ENCODE measurements around the gene CERCAM.

The CERCAM gene

GRCh38 chr9:128420651-128421481 lies at the start of gene CERCAM:
Gene CERCAM, plus strand, starts transcription at chr9:128420857. Its CDS starts 21 bp downstream, at chr9:128420878.
- DNase-seq = peak in 1 of 2 experiments; percentile 47

DNA sequence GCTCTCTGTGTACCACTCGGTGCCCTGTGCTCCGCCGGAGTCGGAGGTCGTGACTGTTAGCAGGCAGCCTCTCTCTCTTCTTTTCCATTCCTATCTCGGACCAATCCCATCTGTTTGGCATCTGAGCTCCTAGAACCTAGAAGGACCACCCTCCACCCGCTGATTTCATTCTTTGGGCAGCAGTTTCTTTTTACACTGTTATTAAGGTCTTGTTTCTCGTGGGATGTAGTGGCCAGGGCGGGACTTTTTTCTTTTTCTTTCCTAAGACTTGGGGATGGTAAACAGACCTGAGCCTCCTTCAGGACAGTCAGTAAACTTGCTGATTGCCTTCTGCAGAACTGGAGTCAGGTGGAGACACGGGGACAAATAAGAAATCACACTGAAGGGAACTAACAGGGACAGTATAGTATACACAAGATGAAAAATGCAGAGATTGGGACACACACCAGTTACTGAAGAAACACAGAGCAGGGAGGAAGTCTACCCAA lies 49.0 kb upstream of the CERCAM start:
- no peak for DNase-seq

DNA sequence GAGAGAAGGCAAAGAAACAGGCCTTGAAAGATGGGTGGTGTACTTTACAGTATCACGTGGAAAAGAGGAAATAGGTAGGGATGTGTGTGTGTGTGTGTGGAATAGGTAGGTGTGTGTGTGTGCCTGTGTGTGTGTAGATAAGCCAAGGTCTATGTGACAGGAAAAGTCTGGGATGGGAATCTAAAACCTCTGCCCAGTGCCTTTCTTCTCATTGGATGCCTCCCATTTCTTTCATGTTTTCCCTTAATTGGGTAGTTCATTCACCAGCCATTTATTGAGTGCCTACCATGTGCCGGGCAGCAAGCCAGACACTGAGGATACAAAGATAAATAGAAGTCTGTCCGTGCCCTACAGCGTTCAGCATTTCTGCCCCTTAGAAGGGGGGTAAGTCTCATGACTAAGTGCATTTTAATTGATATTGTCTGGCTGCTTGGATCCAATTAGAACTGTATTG lies 48.4 kb upstream of the CERCAM start:
- peak in 1 of 2 experiments; percentile 4 for DNase-seq

GRCh38 chr9:128372784-128373183 lies 47.9 kb upstream of the CERCAM start:
- DNase-seq = no peak

DNA sequence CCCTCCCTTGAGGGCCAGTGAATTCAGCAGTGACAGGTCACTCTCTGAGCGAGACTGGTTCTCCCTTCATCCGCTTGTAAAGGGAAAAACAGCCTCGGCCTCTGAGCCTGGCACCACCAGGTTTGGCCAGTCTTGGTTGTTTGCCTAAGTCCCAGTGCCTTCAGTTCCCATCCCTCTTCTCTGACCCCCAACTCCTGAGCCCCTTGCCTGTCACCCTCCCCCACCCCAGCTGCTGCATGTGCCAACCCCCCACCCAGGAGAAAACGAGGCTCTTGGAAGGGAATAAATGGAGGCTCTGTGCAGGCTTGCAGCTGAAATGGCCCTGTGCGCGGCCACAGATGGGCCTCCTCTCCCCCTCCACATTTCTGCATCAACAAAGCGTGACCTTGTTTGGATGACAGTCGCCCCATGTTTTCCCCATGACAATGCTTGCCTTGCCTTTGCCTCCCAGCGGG lies 46.4 kb upstream of the CERCAM start:
- no peak for DNase-seq

DNA sequence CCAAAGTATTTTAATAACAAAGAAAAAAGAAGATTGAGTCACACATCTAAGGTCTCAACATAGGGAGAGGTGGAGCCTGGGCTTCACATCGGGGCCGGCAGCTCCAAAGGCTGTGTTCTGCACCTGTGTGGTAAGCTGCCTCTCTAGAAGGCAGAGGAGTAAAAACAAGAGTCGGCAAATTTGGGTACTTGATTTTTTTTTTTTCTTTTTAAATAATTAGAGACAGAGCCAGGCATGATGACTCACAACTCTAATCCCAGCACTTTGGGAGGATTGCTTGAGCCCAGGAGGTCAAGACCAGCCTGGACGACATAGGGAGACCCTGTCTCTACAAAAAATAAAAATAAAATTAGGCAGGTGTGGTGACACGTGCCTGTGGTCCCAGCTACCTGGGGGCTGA lies 44.8 kb upstream of the CERCAM start:
- no peak for DNase-seq

- DNase-seq = no peak
Measured at GRCh38 chr9:128382261-128382660, 38.4 kb upstream of the CERCAM start.

- DNase-seq = no peak
Measured at GRCh38 chr9:128383007-128383753, 37.5 kb upstream of the CERCAM start.

DNA sequence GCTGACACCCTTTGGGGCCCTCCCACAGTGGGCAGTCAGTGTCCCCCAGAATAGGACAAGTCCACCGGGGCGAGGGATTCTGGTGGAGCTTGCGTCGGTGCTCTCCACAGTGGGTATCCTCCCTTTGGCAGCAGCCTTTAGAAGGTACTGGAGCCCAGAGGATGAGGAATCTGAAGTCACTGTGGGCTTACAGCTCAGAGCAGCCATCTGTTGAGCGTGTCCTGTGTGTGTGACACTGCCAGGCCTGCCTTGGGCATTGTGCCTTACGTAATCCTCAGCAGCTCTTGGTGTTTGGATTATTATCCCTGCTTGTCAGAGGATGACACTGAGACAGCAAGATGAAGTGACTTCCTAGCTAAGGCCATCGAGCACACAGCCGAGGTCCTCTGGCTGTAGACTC lies 36.9 kb upstream of the CERCAM start:
- DNase-seq = no peak

DNA sequence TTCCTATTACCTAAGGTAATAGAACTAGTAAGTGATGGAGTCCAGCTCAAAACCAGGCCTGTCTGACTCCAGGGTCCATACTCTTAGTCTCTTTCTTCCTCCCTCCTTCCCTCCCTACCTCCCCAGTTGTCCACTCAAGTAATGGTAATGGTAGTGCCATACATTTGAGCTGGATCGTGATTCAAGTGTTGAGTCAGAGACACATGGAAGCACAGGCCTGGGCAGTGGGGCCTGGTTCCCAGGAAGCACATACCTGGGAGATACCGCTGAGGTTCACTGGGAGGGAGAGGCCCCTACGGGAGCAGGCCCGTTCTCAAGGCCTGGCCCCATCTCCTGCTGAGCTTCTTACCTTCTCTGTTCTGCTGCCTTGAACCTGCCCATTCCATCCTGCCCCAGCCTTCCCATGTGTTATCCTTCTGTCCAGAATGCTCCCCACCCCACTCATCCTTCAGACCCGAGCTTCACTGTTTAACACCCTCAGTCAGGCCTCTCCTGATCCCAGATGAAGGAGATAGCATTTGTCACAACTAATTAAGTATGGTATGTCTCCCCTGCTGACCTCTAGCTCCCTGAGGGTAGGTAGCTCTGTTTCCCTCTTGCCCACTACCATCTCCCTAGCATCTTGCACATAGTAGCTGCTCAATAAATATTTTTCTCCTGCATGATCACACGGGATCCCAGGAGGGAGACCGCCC lies 35.7 kb upstream of the CERCAM start:
- no peak for DNase-seq

- no peak for DNase-seq
Measured at GRCh38 chr9:128385496-128386460, 34.9 kb upstream of the CERCAM start.

DNA sequence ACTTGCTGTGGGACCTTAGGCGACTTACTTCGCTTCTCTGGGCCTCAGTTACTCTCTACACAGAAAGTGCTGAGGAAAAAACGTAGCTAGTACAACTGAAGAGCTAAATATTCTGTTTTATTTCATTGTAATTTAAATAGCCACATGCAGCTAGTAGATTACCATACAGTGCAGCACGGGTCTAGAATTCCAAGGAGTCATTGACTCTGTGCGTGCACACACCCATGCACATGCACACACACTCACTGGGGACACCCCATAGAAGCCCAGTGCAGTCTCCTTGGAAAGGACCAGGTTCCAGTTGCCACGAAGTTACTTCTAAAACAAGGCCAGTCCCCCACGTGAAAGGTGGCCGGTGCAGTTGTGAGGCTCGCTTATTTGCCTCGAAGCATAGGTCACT lies 32.5 kb upstream of the CERCAM start:
- DNase-seq = no peak

- DNase-seq = peak; percentile 13 to 15
Measured at GRCh38 chr9:128389395-128390149, 31.1 kb upstream of the CERCAM start.

- no peak for DNase-seq
Measured at GRCh38 chr9:128390150-128390812, 30.4 kb upstream of the CERCAM start.

DNA sequence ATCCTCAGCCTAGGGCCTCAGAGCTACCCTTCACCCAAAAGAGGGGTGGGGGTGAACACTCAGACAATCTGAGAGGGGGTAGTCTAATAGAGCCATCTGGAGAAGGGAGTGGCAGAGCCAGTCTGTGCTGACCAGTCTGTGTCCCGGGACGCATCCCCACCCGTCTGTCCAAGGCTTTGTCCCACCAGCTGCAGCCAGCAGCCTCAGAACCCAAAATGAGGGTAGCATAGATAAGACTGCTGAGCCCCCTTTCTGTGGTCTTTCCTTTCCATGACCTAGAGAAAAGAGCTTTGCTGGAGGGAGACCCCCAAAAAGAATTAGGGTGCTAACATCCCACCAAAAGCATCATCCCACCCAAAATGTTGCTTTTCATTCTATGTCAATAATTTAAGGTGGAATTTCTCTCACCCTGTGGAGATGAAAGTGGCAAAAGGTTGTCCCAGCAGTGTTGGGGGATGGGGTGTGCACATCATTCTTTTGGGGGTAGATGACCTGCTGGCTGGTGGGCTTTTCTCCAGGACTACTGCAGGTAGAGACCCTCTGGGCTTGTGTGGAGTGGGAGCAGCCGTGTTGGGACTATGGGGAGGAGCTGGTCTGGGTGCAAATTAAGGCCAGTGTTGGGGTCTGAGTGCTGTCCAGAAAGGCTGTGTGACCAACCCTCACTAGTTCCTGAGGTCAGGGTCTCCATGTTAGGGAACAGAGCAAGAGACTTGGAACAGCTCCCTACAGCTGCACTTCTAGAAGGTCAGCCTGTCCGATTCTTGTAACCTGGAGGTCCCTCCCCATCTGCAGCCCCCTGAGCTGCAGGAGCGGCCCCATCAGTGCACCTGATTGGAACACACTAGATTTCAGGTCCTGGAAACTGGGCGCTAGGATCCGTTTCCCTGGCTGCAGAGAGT lies 29.6 kb upstream of the CERCAM start:
- no peak for DNase-seq

DNA sequence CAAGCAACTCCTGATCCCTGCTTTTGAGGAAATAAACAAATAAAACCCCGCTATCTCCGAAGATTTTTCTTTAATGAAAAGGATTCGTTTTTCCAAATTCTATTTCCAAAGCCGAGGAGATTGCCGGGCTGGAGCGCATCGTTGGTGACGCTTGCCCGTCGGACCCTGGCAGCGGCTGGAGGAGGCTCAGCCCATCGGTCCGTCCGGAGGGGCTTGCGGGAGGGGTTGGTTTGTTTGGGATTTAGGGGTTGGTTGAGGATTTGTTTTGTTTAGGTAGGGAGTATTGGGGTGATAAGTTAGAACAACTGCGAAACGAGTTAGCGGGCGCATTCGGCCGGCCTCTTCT lies 28.7 kb upstream of the CERCAM start:
- DNase-seq = no peak

DNA sequence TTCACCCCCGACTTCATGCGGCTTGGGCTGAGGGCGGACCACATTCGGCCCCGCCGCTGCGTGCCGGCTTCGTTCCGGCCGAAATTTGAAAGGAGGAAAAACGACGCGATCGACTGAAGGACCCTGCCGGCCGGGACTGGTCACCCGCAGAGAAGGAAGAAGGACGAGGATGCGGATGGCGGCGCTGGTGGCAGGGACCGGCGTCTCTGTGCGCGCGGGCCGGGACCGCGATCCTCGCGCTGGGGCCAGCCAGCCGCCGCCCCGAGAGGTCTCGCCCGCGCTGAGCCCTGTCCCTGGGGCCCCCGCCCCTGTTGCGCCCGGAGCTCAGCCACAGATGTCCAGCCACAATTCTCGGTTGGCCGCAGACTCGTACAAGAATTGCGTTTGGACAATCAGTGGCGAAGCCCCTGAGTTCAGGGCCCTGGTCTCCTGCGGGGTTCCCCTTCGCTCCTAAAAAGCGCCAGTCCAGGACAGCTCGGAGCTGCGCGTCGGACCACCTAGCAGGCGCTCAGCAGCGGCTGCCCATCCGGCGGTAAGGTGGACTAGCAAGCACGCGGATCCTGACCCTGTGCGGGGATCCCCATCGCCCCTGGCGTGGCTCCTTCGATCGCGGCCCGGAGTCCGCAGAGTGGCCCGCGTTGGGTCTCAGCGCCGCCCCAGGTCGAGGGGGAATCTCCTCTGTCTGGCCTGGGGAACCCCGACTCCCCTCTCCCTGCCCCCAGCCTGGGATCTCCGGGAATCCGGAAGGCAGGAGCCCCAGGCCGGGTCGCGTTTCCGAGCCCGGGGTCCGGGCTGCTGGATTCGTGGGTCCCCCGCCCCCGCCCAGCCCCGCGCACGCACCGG lies 28.1 kb upstream of the CERCAM start:
- no peak for DNase-seq

DNA sequence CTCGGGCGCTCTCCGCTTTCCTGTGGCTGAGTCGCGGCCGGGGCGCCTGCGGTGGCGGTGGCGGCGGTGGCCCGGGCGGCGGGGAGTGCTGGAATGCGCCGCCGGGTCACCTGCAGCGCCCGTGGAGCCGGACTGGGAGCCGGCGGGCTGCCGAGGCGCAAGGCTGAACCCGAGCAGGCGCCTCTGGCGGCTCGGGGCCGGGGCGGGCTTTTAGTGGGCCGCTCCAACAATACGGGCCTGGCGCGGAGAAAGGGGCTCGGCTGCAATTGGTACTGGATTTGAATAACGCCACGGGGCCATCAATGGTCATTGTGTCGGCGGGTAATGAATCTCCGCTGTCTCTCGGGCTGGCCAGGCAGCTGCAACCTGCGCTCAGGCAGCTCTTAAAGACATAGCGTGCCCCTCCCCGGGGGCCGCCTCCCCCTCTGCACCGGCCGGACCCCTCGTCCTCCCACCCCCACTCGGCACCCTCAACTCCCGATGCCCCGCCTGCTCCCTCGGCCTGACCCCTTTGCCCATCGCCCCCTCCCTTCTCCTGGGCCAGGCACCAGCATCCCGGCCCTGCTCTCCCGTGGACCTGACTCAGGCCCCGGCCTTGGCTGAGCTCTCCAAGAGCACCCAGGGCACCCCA lies 27.4 kb upstream of the CERCAM start:
- DNase-seq = no peak

All from SHP77 (cell line).